Cardiac septum (tissue), 1 donor: ENCODE measurements around the gene KIF1C. TPM values are rescaled to one million over a fixed set of nuclear protein-coding genes. Genes with fewer than 3 reads are reported as not detected.
A peak's percentile ranks its signal among the peaks of the same experiment; 100 is the strongest.
"Not testable (repeated sequence)": the region's sequence is repeated elsewhere in the genome, so short reads cannot be mapped to it uniquely, and the experiment has no call there.

Experiments used
- DNase-seq: peaks from one replicate; pipeline ENCODE4 v3.0.0-alpha.2; 2020; ENCODE audit warnings: low spot score
- intact Hi-C: fragments of 100-400 bp; cut with DNase I; formaldehyde crosslinking; loops from one replicate; pipeline ENCODE4 v1.14.0; 2022
- total RNA-seq: library from RNA; stranded (reverse); fragmentation: NEBNext Ultra II Directional; extraction: Animal tissue kit (Norgen Biotek cat#: 25700); gene quantifications from one replicate; pipeline ENCODE4 v1.2.1, GENCODE V29; 2021
- donor health status: DM: no; HTN: no; CAD: no.

KIF1C gene
- total RNA-seq, 1 donor from 2014 or later: 646 TPM

DNA sequence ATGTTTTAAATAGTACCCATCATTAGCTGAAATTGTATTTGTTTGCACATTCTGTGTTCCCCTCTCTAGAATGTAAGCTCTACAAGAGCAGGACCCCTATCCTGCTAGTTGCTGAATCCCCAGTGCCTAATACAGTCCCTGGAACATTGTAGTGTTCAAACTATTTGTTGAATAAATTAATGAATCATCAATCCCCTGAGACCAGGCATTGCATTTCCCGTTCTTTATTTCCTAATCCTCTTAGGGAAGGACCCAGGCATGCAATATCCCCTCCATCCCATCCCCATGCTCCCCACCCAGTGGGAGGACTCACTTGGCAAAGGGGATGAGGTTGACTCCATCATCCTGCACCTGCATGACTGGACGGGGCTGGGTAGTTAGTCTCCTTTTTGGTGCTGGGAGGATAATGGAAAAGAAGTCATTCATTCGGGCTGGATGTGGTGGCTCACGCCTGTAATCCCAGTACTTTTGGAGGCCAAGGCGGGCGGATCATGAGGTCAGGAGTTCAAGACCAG is 3.6 kb upstream of the KIF1C start:
- DNase-seq: no peak

DNA sequence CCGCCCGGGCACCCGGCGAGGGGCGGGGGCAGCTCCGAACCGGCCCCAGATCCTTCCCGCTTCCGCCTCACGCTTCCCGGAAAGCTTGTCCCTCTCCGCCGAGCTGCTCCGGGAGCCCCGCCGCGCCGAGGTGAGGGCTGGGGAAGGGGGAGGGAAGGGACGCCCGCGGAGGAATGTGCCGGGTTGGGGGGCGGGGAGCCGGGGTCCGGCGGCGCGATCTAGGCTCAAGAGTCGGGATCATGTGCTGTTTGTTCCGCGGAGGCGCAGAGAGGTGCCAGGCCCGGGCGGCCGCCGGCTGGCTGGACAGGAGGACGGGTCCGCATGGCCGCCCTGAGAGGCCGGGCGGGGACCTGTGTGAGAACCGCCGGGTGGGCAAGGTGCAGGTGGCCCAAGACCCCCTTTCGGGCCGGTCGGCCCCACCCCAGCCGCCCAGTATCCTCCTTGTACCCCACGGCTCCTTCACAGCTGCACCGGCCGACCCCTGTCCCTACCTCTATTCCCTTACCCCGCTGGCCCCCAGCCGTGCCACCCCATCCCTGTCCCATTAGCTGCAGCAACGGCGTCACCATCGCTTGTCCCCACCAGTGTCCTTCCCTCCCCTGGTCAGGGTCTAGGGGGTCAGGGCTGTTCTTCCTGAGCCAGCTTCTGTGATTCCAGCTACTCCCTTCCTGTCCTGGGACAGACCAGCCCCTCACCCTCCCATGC is 429 bp downstream of the KIF1C start:
- intact Hi-C loops: loop anchor here (2.0 kb wide), 1 partner anchor 49 kb away; the partner anchor contains the start of gene PFN1
- DNase-seq: peak; percentile 79

More for the DNA sequence above, 3.6 kb upstream of the KIF1C start:
- intact Hi-C loops: no loop called here

DNA sequence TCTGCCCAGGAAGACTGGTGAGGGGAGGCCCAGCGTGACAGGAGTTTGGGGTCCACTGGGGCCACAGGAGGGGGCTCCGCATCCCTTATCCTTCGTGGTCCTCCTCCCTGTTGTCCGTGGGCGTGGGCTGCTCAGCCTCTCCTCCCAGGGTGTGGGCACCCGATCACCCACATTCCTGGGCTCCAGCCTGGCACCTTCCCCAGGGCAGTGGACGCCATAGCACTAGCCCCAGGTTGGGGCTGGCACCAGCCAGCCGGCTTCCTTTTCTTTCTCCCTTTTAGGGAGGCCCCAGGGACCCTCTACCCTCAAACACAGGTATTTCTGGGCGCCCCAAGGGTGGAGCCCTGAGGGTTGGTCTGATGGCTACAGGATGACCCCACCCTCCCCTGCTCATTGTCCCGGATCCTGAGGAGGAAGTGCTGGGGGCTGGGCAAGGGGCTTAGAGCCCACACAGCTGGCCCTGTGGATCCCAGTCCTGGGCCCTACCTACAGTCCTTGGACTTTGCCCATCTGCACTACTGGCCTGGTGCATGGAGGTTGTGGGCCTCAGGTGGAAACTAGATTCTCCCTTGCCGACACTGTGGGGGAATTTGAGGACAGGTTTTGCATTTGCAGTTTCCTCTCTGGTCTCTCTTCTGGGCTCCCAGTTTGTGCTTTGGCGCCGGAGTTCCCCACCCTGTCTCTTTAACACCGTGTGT is 1.1 kb downstream of the KIF1C start:
- intact Hi-C loops: loop anchor here (2.0 kb wide), 1 partner anchor 50 kb away; the partner anchor contains the start of gene PFN1
- DNase-seq: no peak

GRCh38 chr17:4999430-5000093 is 1.8 kb downstream of the KIF1C start:
- intact Hi-C loops: loop anchor here (2.0 kb wide), 1 partner anchor 51 kb away; the partner anchor contains the start of gene PFN1
- no peak for DNase-seq

- intact Hi-C loops: no loop called here
- peak; percentile 93 for DNase-seq
Measured at GRCh38 chr17:5000237-5000639, 2.5 kb downstream of the KIF1C start.

- DNase-seq: no peak
- intact Hi-C loops: no loop called here
Measured at GRCh38 chr17:5002121-5002788, 4.5 kb downstream of the KIF1C start.

DNA sequence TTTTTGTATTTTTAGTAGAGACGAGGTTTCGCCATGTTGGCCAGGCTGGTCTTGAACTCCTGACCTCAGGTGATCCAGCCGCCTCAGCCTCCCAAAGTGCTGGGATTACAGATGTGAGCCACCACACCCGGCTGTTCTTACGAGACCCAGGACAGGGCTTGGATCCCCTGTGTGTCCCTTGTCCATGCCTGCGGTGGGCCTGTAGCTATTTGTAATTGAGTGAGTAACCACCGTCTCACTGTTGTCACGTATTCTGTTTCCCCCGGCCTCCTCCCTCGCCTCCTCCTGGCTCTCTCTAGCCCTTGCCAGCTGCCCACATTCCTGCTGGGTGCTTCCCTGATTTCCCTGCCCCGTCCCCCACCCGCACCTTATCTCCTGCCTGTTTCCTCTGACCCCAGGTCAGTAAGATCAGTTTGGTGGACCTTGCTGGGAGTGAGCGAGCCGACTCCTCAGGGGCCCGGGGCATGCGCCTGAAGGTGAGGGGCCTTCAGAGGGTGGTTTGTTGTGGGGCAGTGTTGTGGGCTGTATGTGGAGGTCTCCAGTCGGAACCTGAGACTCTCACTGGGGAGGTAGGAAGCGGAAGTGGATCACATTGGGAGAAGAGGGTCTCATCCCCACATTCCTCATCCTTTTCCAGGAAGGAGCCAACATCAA is 5.6 kb downstream of the KIF1C start:
- DNase-seq: no peak
- intact Hi-C loops: no loop called here

DNA sequence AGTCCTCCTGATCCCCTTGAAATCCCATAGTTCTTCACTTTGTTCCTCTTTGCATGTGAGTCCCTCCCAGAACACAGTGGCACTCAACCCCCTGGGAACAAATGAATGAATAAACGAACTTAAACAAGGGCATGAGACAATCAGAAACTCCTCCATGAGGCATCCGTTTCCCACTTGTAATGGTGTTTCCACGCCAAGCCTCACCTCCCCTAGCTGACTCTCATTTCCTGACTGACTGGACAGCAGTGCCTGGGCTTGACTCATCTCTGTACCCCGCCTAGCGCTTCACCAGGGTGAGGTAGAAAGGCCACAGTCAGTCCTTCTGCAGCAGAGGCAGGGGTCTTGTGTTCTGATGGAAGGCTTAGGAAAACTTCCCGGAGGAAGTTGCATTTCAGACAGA is 14.2 kb downstream of the KIF1C start:
- no peak for DNase-seq
- intact Hi-C loops: no loop called here

DNA sequence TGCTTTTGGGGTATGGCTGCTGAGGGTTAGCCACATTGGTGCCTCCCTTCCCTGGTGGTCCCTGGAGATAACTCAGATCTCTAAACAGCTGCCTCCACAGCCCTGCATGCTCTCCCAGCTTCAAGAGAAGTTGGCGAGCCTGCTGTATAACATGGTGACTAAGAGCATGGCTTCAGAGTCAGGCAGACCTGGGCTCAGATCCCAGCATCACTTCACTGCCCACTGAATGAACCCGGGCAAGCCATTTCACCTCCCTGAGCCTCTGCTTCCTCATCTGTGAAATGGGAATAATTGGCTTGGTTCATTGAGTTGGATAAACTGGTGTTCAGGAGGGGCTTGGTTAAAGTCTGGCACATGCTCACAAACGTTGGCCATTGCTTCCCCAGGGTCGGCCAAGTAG is 16.6 kb downstream of the KIF1C start:
- DNase-seq: no peak
- intact Hi-C loops: no loop called here

- DNase-seq: no peak
- intact Hi-C loops: no loop called here
Measured at GRCh38 chr17:5019475-5019956, 21.8 kb downstream of the KIF1C start.

- DNase-seq: no peak
- intact Hi-C loops: no loop called here
Measured at GRCh38 chr17:5020502-5021023, 22.8 kb downstream of the KIF1C start.

GRCh38 chr17:5022171-5022711 is 24.5 kb downstream of the KIF1C start:
- DNase-seq: no peak
- intact Hi-C loops: no loop called here

- DNase-seq: no peak
- intact Hi-C loops: no loop called here
Measured at GRCh38 chr17:5023588-5024147, 25.9 kb downstream of the KIF1C start.

DNA sequence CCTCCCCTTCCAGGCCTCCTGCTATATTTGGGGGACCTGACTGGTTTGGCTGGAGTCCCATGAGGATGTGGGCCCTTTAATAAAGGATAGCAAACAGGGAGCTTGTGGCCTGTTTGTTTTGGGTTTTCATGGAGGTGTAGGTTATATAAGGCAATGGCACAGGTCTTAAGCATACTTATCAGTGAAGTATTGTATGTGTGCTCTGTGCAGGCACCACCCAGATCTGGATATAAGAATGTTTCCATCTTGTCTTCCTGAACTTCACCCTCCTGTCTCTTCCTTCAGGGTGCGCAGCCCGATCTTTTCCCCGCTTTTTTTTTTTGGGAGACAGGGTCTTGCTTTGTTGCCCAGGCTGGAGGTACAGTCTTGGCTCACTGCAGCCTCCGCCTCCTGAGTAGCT is 26.9 kb downstream of the KIF1C start:
- intact Hi-C loops: loop anchor here (5.0 kb wide), 1 partner anchor 38 kb away; no protein-coding TSS in a partner anchor
- no peak for DNase-seq

DNA sequence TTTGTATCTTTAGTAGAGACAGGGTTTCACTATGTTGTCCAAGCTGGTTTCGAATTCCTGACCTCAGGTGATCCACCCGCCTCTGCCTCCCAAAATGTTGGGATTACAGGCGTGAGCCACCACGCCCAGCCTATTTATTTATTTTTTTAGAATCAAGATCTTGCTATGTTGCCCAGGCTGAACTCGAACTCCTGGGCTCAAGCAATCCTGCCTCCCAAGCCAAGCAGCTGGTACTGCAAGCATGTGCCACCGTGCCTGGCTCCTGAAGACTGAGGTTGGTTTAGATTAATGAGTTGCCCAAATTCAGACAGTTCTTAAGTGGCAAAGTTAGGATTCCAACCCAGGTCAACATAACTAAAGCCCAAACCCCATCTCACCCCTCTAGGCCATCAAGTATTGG is 29.5 kb downstream of the KIF1C start:
- intact Hi-C loops: loop anchor here (5.0 kb wide), 1 partner anchor 35 kb away; no protein-coding TSS in a partner anchor
- DNase-seq: no peak

GRCh38 chr17:5027916-5028315 is 30.2 kb downstream of the KIF1C start:
- intact Hi-C loops: loop anchor here (5.0 kb wide), 1 partner anchor 34 kb away; no protein-coding TSS in a partner anchor

GRCh38 chr17:5030168-5030567 is 32.4 kb downstream of the KIF1C start:
- intact Hi-C loops, DNase-seq: not testable (repeated sequence)

More at GRCh38 chr17:5027916-5028315, 30.2 kb downstream of the KIF1C start:
- no peak for DNase-seq
